A673 (cell line): ENCODE measurements around the gene SMIM5. TPM values are rescaled to one million over a fixed set of nuclear protein-coding genes. Genes with fewer than 3 reads are reported as not detected.

Experiments used
- BruUV-seq: library from RNA; stranded (reverse); fragments of 400-500 nt; replicated peaks from 2 replicates; lab custom pipeline; 2021; lab: Mats Ljungman, UMichigan
- CTCF ChIA-PET: fragments of 300-600 bp; sonication (Branson Sonifier 250); formaldehyde crosslinking; loops from one replicate; lab custom pipeline; 2022; ENCODE audit warnings: antibody characterized with exemption; lab: Charles Lee
- POLR2A ChIA-PET: fragments of 300-600 bp; sonication (Branson Sonifier 250); formaldehyde crosslinking; loops from one replicate; lab custom pipeline; 2022; ENCODE audit warnings: antibody characterized with exemption; ENCODE audit not compliant: low non-redundant PET; lab: Charles Lee
- DNase-seq: peaks from one replicate; pipeline ENCODE4 v3.0.0-alpha.2; 2015; ENCODE audit warnings: low spot score
- H3K27ac ChIP-seq: fragments of 200-600 bp; sonication (generic); 2 replicates; pipeline ENCODE4 v1.5.1; 2016; ENCODE audit warnings: mixed run types, low read depth, mild to moderate bottlenecking, mixed read lengths, antibody characterized with exemption, low read length; ENCODE audit not compliant: poor library complexity, severe bottlenecking
- H3K27me3 ChIP-seq: fragments of 200-600 bp; sonication (generic); replicated peaks from 2 replicates; pipeline ENCODE4 v1.6.1; 2017; ENCODE audit warnings: mixed run types, low read depth, mild to moderate bottlenecking, mixed read lengths, antibody characterized with exemption, low read length; ENCODE audit not compliant: insufficient read depth, poor library complexity
- H3K36me3 ChIP-seq: fragments of 200-600 bp; sonication (generic); 2 replicates; pipeline ENCODE4 v1.6.1; 2016; ENCODE audit warnings: mixed run types, mild to moderate bottlenecking, mixed read lengths, antibody characterized with exemption, low read length; ENCODE audit not compliant: insufficient read depth, poor library complexity, severe bottlenecking
- H3K4me1 ChIP-seq: fragments of 200-600 bp; sonication (generic); 2 replicates; pipeline ENCODE4 v1.6.1; 2017; ENCODE audit warnings: mixed run types, mild to moderate bottlenecking, mixed read lengths, antibody characterized with exemption, low read length; ENCODE audit not compliant: insufficient read depth, poor library complexity, severe bottlenecking
- H3K4me3 ChIP-seq: fragments of 200-600 bp; sonication (generic); 2 replicates; pipeline ENCODE4 v1.5.1; 2016; ENCODE audit warnings: low read depth, mixed run types, mild to moderate bottlenecking, mixed read lengths, low read length; ENCODE audit not compliant: poor library complexity, severe bottlenecking
- H3K9me3 ChIP-seq: fragments of 200-600 bp; sonication (generic); 2 replicates; pipeline ENCODE4 v1.6.1; 2016; ENCODE audit warnings: mixed run types, low read depth, mild to moderate bottlenecking, mixed read lengths, antibody characterized with exemption, low read length; ENCODE audit not compliant: poor library complexity, severe bottlenecking
- CTCF ChIP-seq: fragments of 300-800, 200-600 bp; sonication (generic); conservative IDR thresholded peaks from 2 replicates; pipeline ENCODE4 v1.5.1; 2017; ENCODE audit warnings: low read depth, mild to moderate bottlenecking, antibody characterized with exemption, low read length, moderate library complexity, mixed read lengths
- EZH2 ChIP-seq: fragments of 200-600 bp; sonication (generic); IDR thresholded peaks from 2 replicates; pipeline ENCODE4 v1.6.1; 2017; ENCODE audit warnings: borderline replicate concordance, low read depth, mild to moderate bottlenecking, mixed read lengths, antibody characterized with exemption, low read length; ENCODE audit not compliant: poor library complexity, severe bottlenecking
- intact Hi-C: fragments of 100-400 bp; cut with micrococcal nuclease; formaldehyde crosslinking; loops from one replicate; pipeline ENCODE4 v1.10.0; 2022; ENCODE audit not compliant: unreplicated experiment
- total RNA-seq: library from RNA; stranded (reverse); gene quantifications from 2 replicates; pipeline ENCODE4 v1.2.3, GENCODE V29; 2021

SMIM5 gene
- total RNA-seq, 1 experiment from 2014 or later = not detected

- no peak for DNase-seq
- Histone ChIP-seq H3K36me3 (no peaks in the 10 kb centered on the region), H3K4me3 (no peak overlapping the region), H3K27ac (no peak overlapping the region), H3K9me3 (no peaks in the 10 kb centered on the region), H3K27me3 (no peaks in the 10 kb centered on the region), H3K4me1 (peaks cover 6% of the 10 kb centered on the region)
- CTCF ChIA-PET = no interaction called here
- POLR2A ChIA-PET = no interaction called here
- no TSS peak for BruUV-seq
- TF ChIP-seq EZH2 (no peak), CTCF (no peak)
- intact Hi-C loops = no loop called here
Observed at GRCh38 chr17:75662511-75662910, 29.3 kb downstream of the SMIM5 start.

GRCh38 chr17:75664099-75664549 is 30.9 kb downstream of the SMIM5 start:
- H3K36me3 ChIP-seq = peaks cover 5% of the 10 kb centered on the region

GRCh38 chr17:75665981-75666380 is 32.7 kb downstream of the SMIM5 start:
- Histone ChIP-seq H3K27me3 (no peaks in the 10 kb centered on the region), H3K36me3 (peaks cover 24% of the 10 kb centered on the region), H3K4me3 (peak overlapping the region; percentile 82), H3K9me3 (no peaks in the 10 kb centered on the region), H3K27ac (no peak overlapping the region), H3K4me1 (peaks cover 15% of the 10 kb centered on the region)
- intact Hi-C loops = no loop called here
- CTCF ChIA-PET = interaction anchor here (0.6 to 2.0 kb wide), 2 partner anchors 9 to 33 kb away, joined by 3 to 10 read pairs; partner anchors contain the start of gene SMIM5
- TF ChIP-seq EZH2 (no peak), CTCF (no peak)
- DNase-seq = no peak
- no TSS peak for BruUV-seq
- POLR2A ChIA-PET = no interaction called here

More at GRCh38 chr17:75664099-75664549, 30.9 kb downstream of the SMIM5 start:
- intact Hi-C loops = no loop called here
- POLR2A ChIA-PET = no interaction called here
- Histone ChIP-seq H3K4me3 (no peak overlapping the region), H3K4me1 (peaks cover 15% of the 10 kb centered on the region), H3K9me3 (no peaks in the 10 kb centered on the region), H3K27me3 (no peaks in the 10 kb centered on the region), H3K27ac (no peak overlapping the region)
- BruUV-seq = no TSS peak
- no peak for DNase-seq
- CTCF ChIA-PET = no interaction called here
- no peak for TF ChIP-seq EZH2
- no peak for TF ChIP-seq CTCF
